NCI-H748 (cell line): Measurements from ENCODE around the gene DTNB.
A peak's percentile ranks its signal among the peaks of the same experiment; 100 is the strongest.
"Not testable (repeated sequence)": the region's sequence is repeated elsewhere in the genome, so short reads cannot be mapped to it uniquely, and the experiment has no call there.

Experiments
- DNase-seq: peaks from one replicate; lab custom pipeline; 2025; ENCODE audit not compliant: unreplicated experiment; lab: John Stamatoyannopoulos, UW

DTNB gene

GRCh38 chr2:25426326-25426725 is 247.1 kb downstream of the DTNB start:
- no peak for DNase-seq

GRCh38 chr2:25424426-25425028 is 248.8 kb downstream of the DTNB start:
- no peak for DNase-seq

GRCh38 chr2:25421820-25422411 is 251.5 kb downstream of the DTNB start:
- no peak for DNase-seq

- no peak for DNase-seq
Observed at GRCh38 chr2:25421289-25421688, 252.1 kb downstream of the DTNB start.

- DNase-seq, result no peak
Observed at GRCh38 chr2:25420820-25421237, 252.5 kb downstream of the DTNB start.

- DNase-seq, result no peak
Observed at GRCh38 chr2:25419678-25420242, 253.6 kb downstream of the DTNB start.

- no peak for DNase-seq
Observed at GRCh38 chr2:25418944-25419677, 254.3 kb downstream of the DTNB start.

GRCh38 chr2:25417715-25418369 is 255.5 kb downstream of the DTNB start:
- no peak for DNase-seq

- no peak for DNase-seq
Observed at GRCh38 chr2:25416674-25417073, 256.7 kb downstream of the DTNB start.

- no peak for DNase-seq
Observed at GRCh38 chr2:25414781-25415180, 258.6 kb downstream of the DTNB start.

GRCh38 chr2:25413409-25413808 is 260.0 kb downstream of the DTNB start:
- not testable (repeated sequence) for DNase-seq

- no peak for DNase-seq
Observed at GRCh38 chr2:25411753-25412152, 261.6 kb downstream of the DTNB start.

GRCh38 chr2:25411281-25411680 is 262.1 kb downstream of the DTNB start:
- DNase-seq, result no peak

- no peak for DNase-seq
Observed at GRCh38 chr2:25410370-25410769, 263.0 kb downstream of the DTNB start.

GRCh38 chr2:25409468-25409867 is 263.9 kb downstream of the DTNB start:
- DNase-seq, result no peak

GRCh38 chr2:25409044-25409443 is 264.3 kb downstream of the DTNB start:
- DNase-seq, result no peak

GRCh38 chr2:25405611-25406295 is 267.6 kb downstream of the DTNB start:
- DNase-seq, result no peak

- not testable (repeated sequence) for DNase-seq
Observed at GRCh38 chr2:25403120-25403760, 270.1 kb downstream of the DTNB start.

- peak; percentile 46 for DNase-seq
Observed at GRCh38 chr2:25402477-25402876, 270.9 kb downstream of the DTNB start.

GRCh38 chr2:25401307-25402026 is 271.9 kb downstream of the DTNB start:
- peak; percentile 97 for DNase-seq
